ENCODE measurements around the gene ZNF76. TPM values are rescaled to one million over a fixed set of nuclear protein-coding genes. Genes with fewer than 3 reads are reported as not detected.

ZNF76 gene
- total and polyA plus RNA-seq, 2 of the 13 experiments (the other 11 are each of a cell fraction or from before 2014, with no cell fraction given), result 13.2 to 26.4 TPM

- TF ChIP-seq E2F2 (CRISPR knock-in tag; IDR thresholded peaks at IDR 0.05; ENCODE audit: borderline replicate concordance) (no peak), CSRNP2 (CRISPR knock-in tag; conservative IDR thresholded peaks at IDR 0.05; ENCODE audit: low read depth) (no peak), ZNF619 (CRISPR knock-in tag; IDR thresholded peaks at IDR 0.05) (no peak)
- TF ChIP-seq, protein P1, sequence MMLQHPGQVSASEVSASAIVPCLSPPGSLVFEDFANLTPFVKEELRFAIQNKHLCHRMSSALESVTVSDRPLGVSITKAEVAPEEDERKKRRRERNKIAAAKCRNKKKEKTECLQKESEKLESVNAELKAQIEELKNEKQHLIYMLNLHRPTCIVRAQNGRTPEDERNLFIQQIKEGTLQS (CRISPR knock-in tag; IDR thresholded peaks at IDR 0.05), result no peak
- TF ChIP-seq, protein P2, sequence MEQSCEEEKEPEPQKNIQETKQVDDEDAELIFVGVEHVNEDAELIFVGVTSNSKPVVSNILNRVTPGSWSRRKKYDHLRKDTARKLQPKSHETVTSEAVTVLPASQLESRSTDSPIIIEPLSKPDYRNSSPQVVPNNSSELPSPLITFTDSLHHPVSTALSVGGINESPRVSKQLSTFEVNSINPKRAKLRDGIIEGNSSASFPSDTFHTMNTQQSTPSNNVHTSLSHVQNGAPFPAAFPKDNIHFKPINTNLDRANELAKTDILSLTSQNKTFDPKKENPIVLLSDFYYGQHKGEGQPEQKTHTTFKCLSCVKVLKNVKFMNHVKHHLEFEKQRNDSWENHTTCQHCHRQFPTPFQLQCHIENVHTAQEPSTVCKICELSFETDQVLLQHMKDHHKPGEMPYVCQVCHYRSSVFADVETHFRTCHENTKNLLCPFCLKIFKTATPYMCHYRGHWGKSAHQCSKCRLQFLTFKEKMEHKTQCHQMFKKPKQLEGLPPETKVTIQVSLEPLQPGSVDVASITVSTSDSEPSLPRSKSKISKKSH (CRISPR knock-in tag; IDR thresholded peaks at IDR 0.05; ENCODE audit: borderline replicate concordance), result no peak
Observed at GRCh38 chr6:35278708-35279107, 19.2 kb downstream of the ZNF76 start (continued).

GRCh38 chr6:35280903-35281302, 21.4 kb downstream of the ZNF76 start:
- BruUV-seq (replicated peaks), result no TSS peak
- no peak overlapping the region for H3K27ac ChIP-seq (ENCODE audit: extremely low read length, insufficient read depth, low read length)
- no peak for FAIRE-seq
- H3K36me3 ChIP-seq (replicated peaks in 1 of 2; ENCODE audit: control insufficient read depth in 1 of 2, insufficient read depth in 2 of 2, low read length in 2 of 2), result peaks cover 3 to 12% of the 10 kb centered on the region in 2 experiments; a peak in 3 of 5 replicates
- H4K20me1 ChIP-seq (ENCODE audit: insufficient read depth, low read length), result no peaks in the 10 kb centered on the region
- H3K4me2 ChIP-seq (ENCODE audit: low read depth, low read length), result no peak overlapping the region
- ChIA-PET CTCF (ENCODE audit: low intra/inter-chr PET ratio, low total read pairs) (no interaction called here), POLR2A (no interaction called here)
- 91% methylated on average over 4 of the region's 4 CpGs for WGBS (ENCODE audit: low lambda C conversion rate)
- no peak for ATAC-seq
- no peaks in the 10 kb centered on the region for H3K9me3 ChIP-seq (ENCODE audit: low read length)
- no peak overlapping the region for H3K9ac ChIP-seq (ENCODE audit: insufficient read depth, low read depth, low read length)
- intact Hi-C loops (cut with micrococcal nuclease; ENCODE audit: unreplicated experiment), result no loop called here
- no peaks in the 10 kb centered on the region for H3K27me3 ChIP-seq (ENCODE audit: control insufficient read depth in 1 of 2, insufficient read depth in 2 of 2, low read length in 2 of 2)
- no peaks in the 10 kb centered on the region for H3K4me1 ChIP-seq (ENCODE audit: insufficient read depth, low read length)
- no peak overlapping the region for H2AFZ ChIP-seq (ENCODE audit: low read length)
- in situ Hi-C loops (cut with HindIII; ENCODE audit: extremely low pct_ligation_motif_present, low pct_unique_long_range_greater_than_20kb), result no loop called here
- H3K4me3 ChIP-seq (replicated peaks in 1 of 3; ENCODE audit: insufficient read depth in 1 of 3, low read depth in 2 of 3, low read length in 3 of 3), result no peak overlapping the region
- no peaks in the 10 kb centered on the region for H3K79me2 ChIP-seq (ENCODE audit: insufficient read depth, low read length)
- DNase-seq (ENCODE audit: low spot score), result no peak
- TF ChIP-seq, protein P3, sequence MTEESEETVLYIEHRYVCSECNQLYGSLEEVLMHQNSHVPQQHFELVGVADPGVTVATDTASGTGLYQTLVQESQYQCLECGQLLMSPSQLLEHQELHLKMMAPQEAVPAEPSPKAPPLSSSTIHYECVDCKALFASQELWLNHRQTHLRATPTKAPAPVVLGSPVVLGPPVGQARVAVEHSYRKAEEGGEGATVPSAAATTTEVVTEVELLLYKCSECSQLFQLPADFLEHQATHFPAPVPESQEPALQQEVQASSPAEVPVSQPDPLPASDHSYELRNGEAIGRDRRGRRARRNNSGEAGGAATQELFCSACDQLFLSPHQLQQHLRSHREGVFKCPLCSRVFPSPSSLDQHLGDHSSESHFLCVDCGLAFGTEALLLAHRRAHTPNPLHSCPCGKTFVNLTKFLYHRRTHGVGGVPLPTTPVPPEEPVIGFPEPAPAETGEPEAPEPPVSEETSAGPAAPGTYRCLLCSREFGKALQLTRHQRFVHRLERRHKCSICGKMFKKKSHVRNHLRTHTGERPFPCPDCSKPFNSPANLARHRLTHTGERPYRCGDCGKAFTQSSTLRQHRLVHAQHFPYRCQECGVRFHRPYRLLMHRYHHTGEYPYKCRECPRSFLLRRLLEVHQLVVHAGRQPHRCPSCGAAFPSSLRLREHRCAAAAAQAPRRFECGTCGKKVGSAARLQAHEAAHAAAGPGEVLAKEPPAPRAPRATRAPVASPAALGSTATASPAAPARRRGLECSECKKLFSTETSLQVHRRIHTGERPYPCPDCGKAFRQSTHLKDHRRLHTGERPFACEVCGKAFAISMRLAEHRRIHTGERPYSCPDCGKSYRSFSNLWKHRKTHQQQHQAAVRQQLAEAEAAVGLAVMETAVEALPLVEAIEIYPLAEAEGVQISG (CRISPR knock-in tag; IDR thresholded peaks at IDR 0.05), result no peak
- TF ChIP-seq THAP9 (CRISPR knock-in tag; IDR thresholded peaks at IDR 0.05; ENCODE audit: borderline replicate concordance), result no peak
- TF ChIP-seq SRY (CRISPR knock-in tag; IDR thresholded peaks at IDR 0.05), result no peak
- no peak for TF ChIP-seq RBFOX2 (IDR thresholded peaks at IDR 0.05; ENCODE audit: low read depth, low read length)
- no peak for TF ChIP-seq ZNF773 (CRISPR knock-in tag; IDR thresholded peaks at IDR 0.05; ENCODE audit: borderline replicate concordance)
- no peak for TF ChIP-seq ZEB1 (IDR thresholded peaks at IDR 0.05; ENCODE audit: insufficient replicate concordance, low read depth)
- TF ChIP-seq SMAD1 (CRISPR knock-in tag; IDR thresholded peaks at IDR 0.05; ENCODE audit: borderline replicate concordance, low read depth), result no peak
